ENCODE measurements around the gene GUK1.

GRCh38 chr1:228174482-228175315, 34.6 kb downstream of the GUK1 start:
- TF ChIP-seq POLR2A (IDR thresholded peaks at IDR 0.05) (no peak), CTCF (IDR thresholded peaks at IDR 0.05) (no peak)

All from lower leg skin (tissue), 3 donors.